GM10847 (cell line): ENCODE measurements around the gene SAMD14.

Experiments used
- POLR2A ChIP-seq: IDR thresholded peaks from 2 replicates; pipeline ENCODE4 v1.6.1; 2011; ENCODE audit not compliant: insufficient read length; ENCODE audit errors: extremely low read depth

Gene SAMD14

GRCh38 chr17:50063561-50064252 is 66.3 kb downstream of the SAMD14 start:
- no peak for TF ChIP-seq POLR2A

GRCh38 chr17:50062293-50063243 is 67.4 kb downstream of the SAMD14 start:
- no peak for TF ChIP-seq POLR2A

- no peak for TF ChIP-seq POLR2A
These were observed 68.8 kb downstream of the SAMD14 start for GRCh38 chr17:50060951-50061712.
